Measurements from ENCODE around the gene RBM24.

GRCh38 chr6:17303444-17303843 is 22.3 kb downstream of the RBM24 start:
- no peak for TF ChIP-seq CTCF (tag by site-specific recombination; IDR thresholded peaks at IDR 0.05)
- no peak for TF ChIP-seq ZBTB11 (tag by site-specific recombination; conservative IDR thresholded peaks at IDR 0.05; ENCODE audit: low read depth)
- no peak for TF ChIP-seq ZNF280D (tag by site-specific recombination; IDR thresholded peaks at IDR 0.05)
- no peak for TF ChIP-seq REST (tag by site-specific recombination; IDR thresholded peaks at IDR 0.05)
- no peak for TF ChIP-seq MYNN (tag by site-specific recombination; IDR thresholded peaks at IDR 0.05; ENCODE audit: borderline replicate concordance)
- no peak for TF ChIP-seq ZBTB8A (tag by site-specific recombination; IDR thresholded peaks at IDR 0.05)
- no peak for TF ChIP-seq YY1 (tag by site-specific recombination; IDR thresholded peaks at IDR 0.05)
- no peak for TF ChIP-seq PATZ1 (tag by site-specific recombination; IDR thresholded peaks at IDR 0.05)

All from HEK293 (cell line).